ENCODE measurements around the gene CYP4X1.
"Not testable (repeated sequence)": the region's sequence is repeated elsewhere in the genome, so short reads cannot be mapped to it uniquely, and the experiment has no call there.

CYP4X1 gene, protein sequence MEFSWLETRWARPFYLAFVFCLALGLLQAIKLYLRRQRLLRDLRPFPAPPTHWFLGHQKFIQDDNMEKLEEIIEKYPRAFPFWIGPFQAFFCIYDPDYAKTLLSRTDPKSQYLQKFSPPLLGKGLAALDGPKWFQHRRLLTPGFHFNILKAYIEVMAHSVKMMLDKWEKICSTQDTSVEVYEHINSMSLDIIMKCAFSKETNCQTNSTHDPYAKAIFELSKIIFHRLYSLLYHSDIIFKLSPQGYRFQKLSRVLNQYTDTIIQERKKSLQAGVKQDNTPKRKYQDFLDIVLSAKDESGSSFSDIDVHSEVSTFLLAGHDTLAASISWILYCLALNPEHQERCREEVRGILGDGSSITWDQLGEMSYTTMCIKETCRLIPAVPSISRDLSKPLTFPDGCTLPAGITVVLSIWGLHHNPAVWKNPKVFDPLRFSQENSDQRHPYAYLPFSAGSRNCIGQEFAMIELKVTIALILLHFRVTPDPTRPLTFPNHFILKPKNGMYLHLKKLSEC

GRCh38 chr1:47023268-47024140 is at the start of gene CYP4X1:
TSS of gene CYP4X1 (plus strand) at chr1:47023669. CDS start at chr1:47023818, 149 bp downstream.
- DNase-seq (ENCODE audit: low read depth in 1 of 2, low spot score in 1 of 2): no peak

GRCh38 chr1:46983166-46983829 is 40.2 kb upstream of the CYP4X1 start:
- no peak for DNase-seq (ENCODE audit: low read depth in 1 of 2, low spot score in 1 of 2)

GRCh38 chr1:46983830-46984586 is 39.5 kb upstream of the CYP4X1 start:
- DNase-seq (ENCODE audit: low read depth in 1 of 2, low spot score in 1 of 2): no peak

DNA sequence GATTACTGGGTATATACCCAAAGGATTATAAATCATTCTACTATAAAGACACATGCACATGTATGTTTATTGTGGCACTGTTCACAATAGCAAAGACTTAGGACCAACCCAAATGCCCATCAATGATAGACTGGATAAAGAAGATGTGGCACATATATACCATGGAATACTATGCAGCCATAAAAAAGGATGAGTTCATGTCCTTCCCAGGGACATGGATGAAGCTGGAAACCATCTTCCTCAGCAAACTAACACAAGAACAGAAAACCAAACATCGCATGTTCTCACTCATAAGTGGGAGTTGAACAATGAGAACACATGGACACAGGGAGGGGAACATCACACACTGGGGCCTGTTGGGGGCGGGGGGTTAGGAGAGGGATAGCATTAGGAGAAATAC is 32.9 kb upstream of the CYP4X1 start:
- not testable (repeated sequence) for DNase-seq (ENCODE audit: low read depth in 1 of 2, low spot score in 1 of 2)

DNA sequence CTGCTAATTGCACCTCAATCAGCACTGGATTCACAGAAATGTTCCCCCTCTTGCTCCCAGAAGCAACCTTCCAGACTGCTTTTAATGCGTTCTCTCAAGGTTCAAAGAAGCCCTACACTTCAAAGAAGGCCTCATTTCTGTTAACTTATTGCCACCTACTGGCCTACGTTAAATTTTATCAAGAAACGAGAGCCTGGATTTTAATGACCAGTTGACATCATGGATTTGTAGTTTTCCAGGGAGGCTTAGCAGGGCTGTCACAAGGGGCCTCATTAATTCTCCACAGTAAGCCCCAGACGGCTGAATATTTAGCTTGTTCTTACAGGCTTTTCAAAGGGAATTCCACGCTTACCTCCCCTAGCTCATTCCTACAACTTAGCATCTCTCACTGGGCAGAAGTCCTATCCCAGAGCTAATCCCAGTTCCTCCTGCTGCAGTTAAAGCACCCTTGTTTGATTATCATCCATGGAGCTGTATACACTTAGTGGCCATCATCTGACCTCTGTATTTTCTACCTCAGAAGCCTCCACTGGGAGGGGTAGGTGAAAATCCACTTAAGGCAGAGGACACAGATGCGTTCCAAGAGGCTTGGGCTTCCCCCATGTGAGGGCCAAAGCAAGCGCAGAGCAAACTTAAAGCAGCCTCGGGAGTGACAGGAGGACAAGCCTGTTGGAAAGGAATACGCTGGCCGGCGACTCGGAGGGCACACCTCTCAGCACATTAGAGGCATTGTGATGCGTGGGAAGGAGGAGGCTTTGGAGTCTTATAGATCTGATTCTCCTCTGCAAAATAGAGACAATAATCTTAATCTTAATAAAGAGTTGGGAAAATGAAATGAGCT is 32.2 kb upstream of the CYP4X1 start:
- no peak for DNase-seq (ENCODE audit: low read depth in 1 of 2, low spot score in 1 of 2)

GRCh38 chr1:46996659-46997281 is 26.7 kb upstream of the CYP4X1 start:
- no peak for DNase-seq (ENCODE audit: low read depth in 1 of 2, low spot score in 1 of 2)

GRCh38 chr1:47002211-47002610 is 21.3 kb upstream of the CYP4X1 start:
- DNase-seq (ENCODE audit: low read depth in 1 of 2, low spot score in 1 of 2): no peak

DNA sequence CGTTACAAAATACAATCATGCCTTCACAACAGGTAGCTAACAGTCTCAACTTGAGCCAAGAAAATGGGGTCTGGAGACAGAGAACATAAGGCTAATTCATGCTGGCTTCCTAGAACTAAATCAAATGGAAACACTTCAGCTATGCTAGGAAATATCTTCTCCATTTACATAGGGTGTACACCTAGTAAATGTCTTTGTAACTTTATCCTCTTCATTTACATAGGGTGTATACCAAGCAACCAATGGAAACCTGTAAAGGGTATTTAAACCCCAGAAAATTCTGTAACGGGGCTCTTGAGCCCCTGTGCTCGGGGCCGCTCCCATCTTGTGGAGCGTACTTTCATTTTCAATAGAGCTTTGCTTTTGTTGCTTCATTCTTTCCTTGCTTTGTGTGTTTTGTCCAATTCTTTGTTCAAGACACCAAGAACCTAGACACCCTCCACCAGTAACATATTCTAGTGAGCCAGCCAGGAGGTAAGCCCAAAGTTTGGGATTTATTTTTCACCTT is 19.5 kb upstream of the CYP4X1 start:
- no peak for DNase-seq (ENCODE audit: low read depth in 1 of 2, low spot score in 1 of 2)

DNA sequence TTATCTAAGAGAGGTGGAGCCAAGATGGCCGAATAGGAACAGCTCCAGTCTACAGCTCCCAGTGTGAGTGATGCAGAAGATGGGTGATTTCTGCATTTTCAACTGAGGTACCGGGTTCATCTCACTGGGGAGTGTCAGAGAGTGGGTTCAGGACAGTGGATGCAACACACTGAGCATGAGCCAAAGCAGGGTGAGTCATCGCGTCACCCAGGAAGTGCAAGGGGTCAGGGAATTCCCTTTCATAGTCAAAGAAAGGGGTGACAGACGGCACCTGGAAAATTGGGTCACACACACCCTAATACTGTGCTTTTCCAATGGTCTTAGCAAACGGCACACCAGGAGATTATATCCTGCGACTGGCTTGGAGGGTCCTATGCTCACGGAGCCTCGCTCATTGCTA is 17.0 kb upstream of the CYP4X1 start:
- not testable (repeated sequence) for DNase-seq (ENCODE audit: low read depth in 1 of 2, low spot score in 1 of 2)

DNA sequence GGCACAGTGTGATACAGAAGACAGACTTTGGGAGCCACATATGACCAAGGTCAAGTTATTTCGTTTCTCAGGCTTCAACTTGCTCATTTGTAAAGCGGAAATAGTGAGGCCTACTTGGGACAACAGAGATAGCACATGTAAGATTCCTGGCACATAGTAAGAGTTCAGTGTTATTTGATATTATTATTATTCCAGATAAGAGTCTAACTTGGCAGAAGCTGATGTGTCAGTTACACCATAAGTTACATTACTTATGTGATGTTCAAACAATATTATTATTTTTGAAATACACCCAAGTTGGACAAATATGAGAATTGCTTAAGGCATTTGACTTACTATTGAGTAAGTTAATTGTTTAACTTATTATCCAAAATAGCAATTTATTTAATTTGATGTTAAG is 10.2 kb upstream of the CYP4X1 start:
- DNase-seq (ENCODE audit: low read depth in 1 of 2, low spot score in 1 of 2): no peak

- no peak for DNase-seq (ENCODE audit: low read depth in 1 of 2, low spot score in 1 of 2)
Observed at GRCh38 chr1:47021070-47021469, 2.4 kb upstream of the CYP4X1 start.

GRCh38 chr1:47024141-47024801 is 802 bp downstream of the CYP4X1 start:
- DNase-seq (ENCODE audit: low read depth in 1 of 2, low spot score in 1 of 2): no peak

- no peak for DNase-seq (ENCODE audit: low read depth in 1 of 2, low spot score in 1 of 2)
Observed at GRCh38 chr1:47030170-47030805, 6.8 kb downstream of the CYP4X1 start.

DNA sequence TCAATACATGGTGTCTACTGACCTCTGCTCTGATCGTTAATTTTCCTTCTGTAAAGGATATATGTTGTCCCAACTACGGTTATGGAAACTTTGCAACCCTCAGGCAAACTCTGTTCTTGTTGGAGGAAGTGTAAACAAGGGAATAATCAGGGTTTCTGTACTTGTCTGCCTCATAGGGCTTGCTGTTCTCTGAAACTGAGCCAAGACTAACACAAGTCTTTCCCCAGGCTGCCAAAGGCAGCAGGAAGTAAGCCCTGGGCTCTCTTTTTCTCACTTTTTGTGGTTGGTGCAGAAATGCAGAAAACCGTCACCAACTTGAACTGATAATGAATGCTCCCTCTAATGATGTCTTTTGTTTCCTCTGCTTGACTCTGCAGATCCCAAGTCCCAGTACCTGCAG is 7.6 kb downstream of the CYP4X1 start:
- no peak for DNase-seq (ENCODE audit: low read depth in 1 of 2, low spot score in 1 of 2)

DNA sequence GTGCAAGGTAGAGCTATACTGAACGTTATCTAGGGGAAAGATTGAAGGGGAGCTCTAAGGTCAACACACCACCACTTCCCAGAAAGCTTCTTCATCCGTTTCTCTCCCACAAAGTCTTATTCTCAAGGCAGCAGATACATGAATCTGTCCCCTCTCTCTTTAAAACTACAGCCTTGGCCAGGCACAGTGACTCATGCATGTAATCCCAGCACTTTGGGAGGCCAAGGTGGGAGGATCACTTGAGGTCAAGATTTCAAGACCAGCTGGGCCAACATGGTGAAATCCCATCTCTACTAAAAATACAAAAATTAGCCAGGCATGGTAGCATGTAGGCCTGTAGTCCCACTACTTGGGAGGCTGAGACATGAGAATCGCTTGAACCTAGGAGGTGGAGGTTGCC is 8.1 kb downstream of the CYP4X1 start:
- DNase-seq (ENCODE audit: low read depth in 1 of 2, low spot score in 1 of 2): no peak

DNA sequence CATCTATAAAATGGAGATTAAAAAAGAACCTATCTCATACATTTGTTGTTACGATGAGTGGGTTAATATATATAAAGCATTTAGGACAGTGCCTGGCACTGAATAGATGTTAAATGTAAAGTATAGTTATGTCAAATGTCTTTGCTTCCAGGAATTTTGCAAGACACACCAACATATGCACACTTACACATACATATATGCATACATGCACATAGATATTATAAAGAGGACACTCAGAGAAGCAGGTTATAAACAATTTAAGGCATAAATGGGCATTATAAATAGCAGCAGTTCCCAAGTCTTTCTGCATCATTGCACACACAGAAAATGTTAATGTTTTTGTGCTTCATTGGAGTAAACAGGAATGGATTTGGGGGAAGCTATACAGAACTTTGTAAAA is 13.3 kb downstream of the CYP4X1 start:
- DNase-seq (ENCODE audit: low read depth in 1 of 2, low spot score in 1 of 2): no peak

GRCh38 chr1:47059376-47059775 is 35.9 kb downstream of the CYP4X1 start:
- DNase-seq (ENCODE audit: low read depth in 1 of 2, low spot score in 1 of 2): no peak

DNA sequence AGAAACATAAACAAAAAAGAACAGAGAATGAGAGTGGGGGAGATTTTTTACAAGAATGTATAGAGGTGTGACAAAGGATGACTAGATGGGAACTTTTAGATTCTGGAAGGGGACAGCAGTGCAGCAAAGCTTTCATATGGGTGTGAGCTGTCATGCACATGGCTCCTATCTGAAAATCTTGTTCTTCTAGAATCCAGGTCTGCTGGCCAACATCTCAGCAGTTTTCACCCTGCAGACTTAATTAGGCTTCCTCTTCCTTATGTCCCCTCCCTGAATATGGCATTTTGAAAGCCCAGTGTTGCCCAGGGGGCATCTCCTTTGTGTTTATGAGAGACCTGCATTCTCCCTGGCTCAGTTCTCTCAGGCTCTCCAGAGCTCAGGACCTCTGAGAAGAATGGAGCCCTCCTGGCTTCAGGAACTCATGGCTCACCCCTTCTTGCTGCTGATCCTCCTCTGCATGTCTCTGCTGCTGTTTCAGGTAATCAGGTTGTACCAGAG is 43.7 kb downstream of the CYP4X1 start, which contains the start of gene CYP4Z1:
Gene CYP4Z1 (plus strand): TSS at position 135 of the 498 bp plus-strand sequence. CDS start 260 bp downstream, at position 395.
- DNase-seq (ENCODE audit: low read depth in 1 of 2, low spot score in 1 of 2): no peak

All from stimulated activated CD4-positive, alpha-beta T cell treated with anti-CD3 and anti-CD28 coated beads, Interleukin-15, amount 100 ng/mL, for 1 hour (primary cell).